NCI-H2227 (cell line): ENCODE results near the gene TUB.

Source experiments
- DNase-seq: peaks from one replicate; lab custom pipeline; 2025; ENCODE audit not compliant: unreplicated experiment; lab: John Stamatoyannopoulos, UW

Gene TUB

GRCh38 chr11:8089791-8090510 lies 8.9 kb downstream of the TUB start:
- no peak for DNase-seq

- DNase-seq, result peak; percentile 70
Measured at GRCh38 chr11:8090756-8091155, 9.7 kb downstream of the TUB start.

DNA sequence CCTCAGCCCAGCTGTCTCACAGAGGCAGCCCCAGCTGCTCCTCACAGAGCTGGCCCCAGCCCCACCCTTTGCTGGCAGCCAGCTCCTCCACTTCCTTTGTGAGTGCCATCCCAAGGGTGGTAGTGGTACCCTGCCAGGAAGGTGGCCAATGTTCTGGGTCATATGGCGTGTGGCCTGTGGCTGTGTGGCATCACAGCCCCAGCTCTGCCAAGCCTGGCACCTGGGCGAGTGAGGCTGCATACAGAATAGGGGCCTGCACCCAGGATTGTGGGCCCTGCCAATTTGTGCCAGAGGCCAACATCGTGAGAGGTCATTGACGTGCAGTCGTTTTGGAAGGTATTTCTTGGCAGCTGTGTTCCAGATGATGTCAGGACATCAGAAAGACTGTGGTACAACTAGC lies 10.7 kb downstream of the TUB start:
- DNase-seq, result no peak

GRCh38 chr11:8092587-8093424 lies 11.8 kb downstream of the TUB start:
- peak; percentile 76 for DNase-seq

DNA sequence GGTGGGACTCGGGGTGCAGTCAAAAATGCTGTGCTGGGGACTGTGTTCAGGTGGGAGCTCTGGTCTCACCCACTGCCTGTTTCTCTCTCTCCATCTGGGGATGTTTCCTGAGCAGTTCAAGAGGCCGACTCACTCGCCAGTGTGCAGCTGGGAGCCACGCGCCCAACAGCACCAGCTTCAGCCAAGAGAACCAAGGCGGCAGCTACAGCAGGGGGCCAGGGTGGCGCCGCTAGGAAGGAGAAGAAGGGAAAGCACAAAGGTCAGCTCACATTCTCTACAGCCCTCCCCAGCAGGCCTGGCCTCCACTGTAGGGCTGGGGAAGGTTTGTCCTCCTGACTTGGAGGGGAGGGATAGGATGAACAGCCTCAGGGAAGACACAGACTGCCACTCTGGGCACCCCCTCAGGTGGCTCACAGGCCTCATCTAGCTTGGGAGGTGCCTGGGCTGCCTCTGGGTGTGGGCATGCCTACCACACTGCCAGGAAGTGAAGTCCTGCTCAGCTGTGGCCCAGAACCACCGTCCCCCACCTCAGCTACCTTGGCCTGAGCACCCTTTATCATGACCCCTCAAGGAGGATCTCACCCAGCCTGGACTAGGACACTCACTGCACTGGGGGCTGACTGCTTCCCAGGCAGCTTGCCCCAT lies 13.0 kb downstream of the TUB start:
- no peak for DNase-seq

- no peak for DNase-seq
Measured at GRCh38 chr11:8094656-8095055, 13.6 kb downstream of the TUB start.

- DNase-seq, result no peak
Measured at GRCh38 chr11:8095371-8095770, 14.4 kb downstream of the TUB start.

GRCh38 chr11:8095806-8096522 lies 15.0 kb downstream of the TUB start:
- no peak for DNase-seq

DNA sequence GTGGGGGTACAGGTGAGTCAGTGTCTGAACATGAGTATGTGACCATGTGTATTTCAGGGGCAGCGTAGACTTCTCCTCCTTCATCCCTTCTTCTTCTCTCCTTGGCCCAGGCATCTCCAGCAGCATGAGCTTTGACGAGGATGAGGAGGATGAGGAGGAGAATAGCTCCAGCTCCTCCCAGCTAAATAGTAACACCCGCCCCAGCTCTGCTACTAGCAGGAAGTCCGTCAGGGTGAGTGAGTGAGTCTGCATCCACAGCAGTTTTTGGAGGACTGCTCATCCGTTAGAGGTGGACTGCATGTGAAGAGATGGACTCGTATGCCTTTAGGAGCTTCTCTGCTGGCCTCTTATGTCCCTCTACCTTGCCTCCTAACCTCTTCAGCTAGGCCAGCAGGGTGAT lies 15.6 kb downstream of the TUB start:
- DNase-seq, result no peak

DNA sequence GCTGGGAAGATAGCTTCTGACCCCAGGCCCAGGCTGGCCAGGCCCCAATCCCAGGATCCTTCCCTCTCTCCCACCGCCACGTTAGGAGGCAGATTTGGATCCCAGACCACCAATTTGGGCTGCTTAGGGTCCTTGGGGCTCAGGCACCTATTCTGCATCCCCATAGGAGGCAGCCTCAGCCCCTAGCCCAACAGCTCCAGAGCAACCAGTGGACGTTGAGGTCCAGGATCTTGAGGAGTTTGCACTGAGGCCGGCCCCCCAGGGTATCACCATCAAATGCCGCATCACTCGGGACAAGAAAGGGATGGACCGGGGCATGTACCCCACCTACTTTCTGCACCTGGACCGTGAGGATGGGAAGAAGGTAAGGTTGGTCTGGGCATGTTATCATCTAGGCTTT lies 16.1 kb downstream of the TUB start:
- no peak for DNase-seq

GRCh38 chr11:8097468-8097867 lies 16.5 kb downstream of the TUB start:
- no peak for DNase-seq

DNA sequence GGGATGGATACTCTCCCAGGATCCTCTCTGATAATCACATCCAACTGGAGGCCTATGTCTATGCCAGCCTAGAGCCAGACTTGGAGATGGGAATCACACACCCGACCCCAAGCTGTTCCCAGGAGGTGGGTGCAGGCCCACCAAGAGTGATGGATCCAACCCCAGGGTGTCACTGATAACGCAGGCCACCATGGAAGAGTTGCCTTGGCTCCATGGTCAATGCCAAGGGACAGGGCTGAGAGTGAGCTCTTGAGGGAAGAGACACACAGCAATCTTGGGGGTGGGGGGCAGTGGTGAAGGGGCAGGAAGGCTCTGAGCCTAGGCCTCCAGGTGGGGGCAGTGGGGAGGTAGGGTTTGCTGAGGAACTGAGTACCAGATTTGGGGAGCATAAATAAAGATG lies 16.9 kb downstream of the TUB start:
- DNase-seq, result no peak

GRCh38 chr11:8098361-8098760 lies 17.4 kb downstream of the TUB start:
- no peak for DNase-seq

DNA sequence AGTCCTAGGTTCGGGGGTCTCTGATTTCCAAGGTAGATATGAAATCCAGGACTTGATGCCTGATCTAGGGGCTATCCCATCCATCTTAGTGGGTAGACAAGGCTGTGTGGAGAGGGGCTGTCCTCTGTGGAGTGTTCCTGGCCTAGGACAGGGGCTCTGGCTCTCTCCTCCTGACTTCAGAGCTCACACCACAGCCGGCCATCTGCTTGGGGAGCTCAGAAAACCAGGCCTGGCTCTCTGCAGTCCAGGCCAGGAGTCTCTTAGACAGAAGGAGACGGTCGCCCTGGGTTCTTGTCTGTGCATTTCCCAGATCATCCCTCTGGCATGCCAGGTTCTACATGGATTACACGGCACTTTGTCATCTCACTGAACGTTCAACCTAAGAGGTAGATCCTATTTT lies 17.9 kb downstream of the TUB start:
- no peak for DNase-seq

- peak; percentile 85 for DNase-seq
Measured at GRCh38 chr11:8099291-8099899, 18.4 kb downstream of the TUB start.

DNA sequence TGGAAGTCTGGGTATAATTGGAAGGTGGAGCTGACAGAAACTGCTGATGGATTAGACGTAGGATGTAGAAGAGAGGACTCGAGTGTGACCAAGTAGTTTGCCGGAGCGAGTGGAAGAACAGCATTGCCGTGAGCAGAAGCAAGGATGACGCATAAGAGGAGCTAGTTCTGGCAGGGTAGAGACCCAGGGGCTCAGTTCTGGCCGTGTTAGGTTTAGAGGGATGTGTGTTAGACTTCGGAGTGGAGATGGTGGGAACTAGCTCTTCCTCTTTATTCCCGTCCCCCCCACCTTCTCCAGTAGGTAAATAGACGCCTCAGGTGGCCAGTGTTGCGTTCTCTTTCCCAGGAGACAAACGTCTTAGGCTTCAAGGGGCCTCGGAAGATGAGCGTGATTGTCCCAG lies 19.1 kb downstream of the TUB start:
- no peak for DNase-seq

DNA sequence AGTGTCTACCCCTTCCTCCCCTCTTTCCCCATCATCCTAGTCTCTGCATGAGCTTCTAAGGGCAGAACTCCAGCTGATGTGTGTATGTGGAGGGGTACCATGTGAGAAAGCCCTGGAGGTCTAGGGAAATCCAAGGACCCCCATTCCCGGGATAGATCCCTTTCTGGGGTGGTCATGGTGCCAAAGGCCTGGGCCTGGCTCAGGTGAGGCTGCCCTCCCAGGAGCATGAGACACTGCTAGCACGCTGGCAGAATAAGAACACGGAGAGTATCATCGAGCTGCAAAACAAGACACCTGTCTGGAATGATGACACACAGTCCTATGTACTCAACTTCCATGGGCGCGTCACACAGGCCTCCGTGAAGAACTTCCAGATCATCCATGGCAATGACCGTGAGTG lies 19.6 kb downstream of the TUB start:
- DNase-seq, result no peak

DNA sequence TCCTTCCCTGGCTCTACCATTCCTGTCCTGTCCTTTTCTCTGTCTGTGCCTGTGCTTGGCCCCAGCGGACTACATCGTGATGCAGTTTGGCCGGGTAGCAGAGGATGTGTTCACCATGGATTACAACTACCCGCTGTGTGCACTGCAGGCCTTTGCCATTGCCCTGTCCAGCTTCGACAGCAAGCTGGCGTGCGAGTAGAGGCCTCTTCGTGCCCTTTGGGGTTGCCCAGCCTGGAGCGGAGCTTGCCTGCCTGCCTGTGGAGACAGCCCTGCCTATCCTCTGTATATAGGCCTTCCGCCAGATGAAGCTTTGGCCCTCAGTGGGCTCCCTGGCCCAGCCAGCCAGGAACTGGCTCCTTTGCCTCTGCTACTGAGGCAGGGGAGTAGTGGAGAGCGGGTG lies 20.4 kb downstream of the TUB start:
- no peak for DNase-seq

DNA sequence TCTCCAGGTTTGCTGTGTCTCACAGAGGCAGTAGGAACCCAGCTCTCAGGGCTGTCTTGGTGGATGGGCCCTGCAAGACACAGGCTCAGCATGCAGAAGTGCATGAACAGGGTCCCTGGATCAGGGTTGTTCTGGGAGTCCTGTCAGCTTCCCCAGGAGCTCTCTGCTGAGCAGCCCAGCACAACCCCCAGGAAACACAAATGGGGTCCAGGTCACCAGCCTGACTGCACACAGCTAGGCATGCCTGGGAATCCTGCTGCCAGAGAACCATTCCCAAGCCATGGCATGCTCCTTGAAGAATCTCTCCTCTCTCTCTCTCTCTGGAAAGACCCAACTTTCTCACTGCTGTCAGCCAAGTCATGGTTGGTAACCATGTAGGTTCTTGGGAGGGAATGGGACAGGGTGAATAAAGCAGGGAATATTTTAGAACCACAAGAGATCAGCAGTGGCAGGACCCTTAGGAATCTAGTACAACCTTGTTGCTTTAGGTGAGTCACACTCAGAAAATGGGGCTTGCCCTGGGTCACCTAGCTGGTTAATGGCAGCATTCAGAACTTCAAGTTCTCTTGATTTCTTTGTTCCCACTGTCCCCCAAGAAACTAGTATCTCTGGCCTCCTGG lies 21.4 kb downstream of the TUB start:
- DNase-seq, result no peak

DNA sequence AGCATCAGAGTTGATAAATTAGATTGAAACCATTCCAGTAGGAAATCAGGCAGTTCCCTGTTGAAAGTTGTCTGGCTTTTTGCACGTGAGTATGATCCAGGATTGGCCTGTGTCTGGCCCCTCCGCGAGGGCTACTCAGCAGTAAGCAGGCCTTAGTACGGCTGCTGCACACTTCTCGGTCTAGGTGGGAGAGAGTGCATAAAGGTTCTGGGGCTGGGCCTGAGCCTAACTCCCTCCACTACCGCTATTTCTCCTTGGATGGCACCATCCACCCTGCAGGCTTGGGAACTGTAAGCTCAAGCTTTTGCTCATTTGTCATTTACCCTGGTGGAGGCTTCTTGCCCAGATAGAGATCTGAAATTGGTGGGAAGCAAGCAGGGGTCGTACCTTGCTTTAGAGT lies 22.0 kb downstream of the TUB start:
- no peak for DNase-seq

DNA sequence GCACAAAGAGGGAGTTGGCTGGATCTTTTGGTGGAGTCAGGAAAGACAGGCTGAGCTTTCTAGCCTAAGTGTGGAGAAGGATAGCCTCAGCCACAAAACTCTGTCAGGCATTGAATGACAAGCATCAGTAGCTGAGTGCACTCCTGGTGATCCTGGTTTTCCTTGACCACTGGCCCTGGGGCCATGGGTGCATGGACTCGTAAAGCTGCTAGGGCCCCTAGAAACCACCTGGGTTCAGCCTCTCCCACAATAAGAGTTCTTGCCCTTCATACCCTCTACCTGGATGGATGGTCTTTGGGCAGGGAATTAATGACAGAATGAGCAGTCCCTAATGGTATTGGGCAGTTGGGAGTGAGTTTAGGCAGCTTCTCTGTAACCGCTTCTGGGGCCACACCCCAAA lies 22.9 kb downstream of the TUB start:
- DNase-seq, result no peak
